ENCODE results near the gene TCF7L2.

- TF ChIP-seq CTCF (conservative IDR thresholded peaks at IDR 0.05), result no peak
- no peak for TF ChIP-seq ZFX (IDR thresholded peaks at IDR 0.05)
Observed at GRCh38 chr10:112973046-112973445, 23.0 kb downstream of the TCF7L2 start.
